RWPE1 (cell line): ENCODE data around the gene CAMK1D.

ENCODE experiments used
- CTCF ChIA-PET: fragments of 350-600 bp; sonication (Branson Sonifier 250); formaldehyde crosslinking; extraction: SDS; loops from one replicate; lab custom pipeline; 2021; lab: Yijun Ruan, JAX
- POLR2A ChIA-PET: fragments of 400-600 bp; formaldehyde crosslinking; extraction: SDS; loops from one replicate; lab custom pipeline; 2020; ENCODE audit warnings: antibody characterized with exemption; ENCODE audit not compliant: low non-redundant PET; lab: Yijun Ruan, JAX
- DNase-seq: peaks from one replicate; pipeline ENCODE4 v3.0.0; 2012; ENCODE audit warnings: low spot score
- H3K27ac ChIP-seq: fragments of 450-650 bp; 2 replicates; pipeline ENCODE4 v1.5.1; 2017
- CTCF ChIP-seq: fragments of 450-650 bp; conservative IDR thresholded peaks from 2 replicates; pipeline ENCODE4 v1.5.1; 2017; ENCODE audit warnings: low read depth, mild to moderate bottlenecking

The CAMK1D gene

GRCh38 chr10:12595936-12596576 is 246.7 kb downstream of the CAMK1D start:
- POLR2A ChIA-PET, result no interaction called here
- no peak for TF ChIP-seq CTCF
- DNase-seq, result no peak
- H3K27ac ChIP-seq, result no peak overlapping the region
- CTCF ChIA-PET, result interaction anchor here (0.6 kb wide), 1 partner anchor 133 kb away, joined by 3 read pairs; no protein-coding TSS in a partner anchor

GRCh38 chr10:12597176-12597575 is 247.8 kb downstream of the CAMK1D start:
- no peak overlapping the region for H3K27ac ChIP-seq
- ChIA-PET POLR2A (no interaction called here), CTCF (no interaction called here)
- TF ChIP-seq CTCF, result no peak
- DNase-seq, result no peak

DNA sequence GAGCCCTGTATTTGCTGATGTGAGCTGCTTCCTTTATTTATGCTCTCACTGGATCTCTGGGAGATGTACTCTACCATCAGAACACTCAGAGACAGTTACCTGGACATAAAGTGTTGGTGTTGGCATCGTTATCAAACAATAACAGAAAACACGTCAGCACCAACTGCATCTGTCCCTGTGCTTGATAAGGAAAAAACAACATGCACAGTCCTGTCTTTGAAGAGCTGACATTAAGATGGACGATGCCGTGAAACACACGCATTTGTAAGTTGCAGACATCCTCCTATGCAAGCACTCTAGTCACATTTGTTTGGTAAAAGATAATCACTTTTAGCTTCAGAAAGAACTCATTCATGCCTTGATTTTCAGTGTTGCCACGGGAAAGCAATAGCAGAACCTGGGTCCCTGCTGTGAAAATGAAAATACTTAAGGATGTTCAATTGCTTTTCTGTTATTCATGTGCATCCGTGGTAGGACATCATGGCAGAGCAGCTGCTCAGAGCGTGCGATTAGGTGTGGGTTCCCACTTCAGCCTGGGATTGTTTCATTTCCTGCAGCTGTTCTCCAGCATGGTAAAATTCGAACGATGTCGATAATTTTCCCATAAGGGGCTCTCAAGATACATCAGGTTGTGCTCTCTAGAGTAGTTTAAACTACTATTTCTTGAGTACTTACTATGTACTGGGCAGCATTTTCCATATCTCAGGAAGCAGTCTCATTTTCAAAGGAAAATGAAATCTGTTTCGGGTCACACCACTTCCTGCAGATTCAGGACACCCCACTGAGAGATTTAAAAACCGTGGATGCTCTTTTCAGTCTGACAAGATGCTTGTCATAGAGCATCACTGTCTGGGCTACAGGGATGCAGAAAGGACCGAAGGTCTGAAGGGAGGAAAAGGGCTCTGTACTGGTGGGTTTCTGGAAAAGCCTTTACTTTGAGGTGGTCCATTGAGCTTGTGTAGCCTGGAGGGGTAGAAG is 248.7 kb downstream of the CAMK1D start:
- POLR2A ChIA-PET, result no interaction called here
- TF ChIP-seq CTCF, result no peak
- CTCF ChIA-PET, result interaction anchor here (0.6 kb wide), 1 partner anchor 241 kb away, joined by 3 read pairs; no protein-coding TSS in a partner anchor
- no peak for DNase-seq
- H3K27ac ChIP-seq, result no peak overlapping the region

DNA sequence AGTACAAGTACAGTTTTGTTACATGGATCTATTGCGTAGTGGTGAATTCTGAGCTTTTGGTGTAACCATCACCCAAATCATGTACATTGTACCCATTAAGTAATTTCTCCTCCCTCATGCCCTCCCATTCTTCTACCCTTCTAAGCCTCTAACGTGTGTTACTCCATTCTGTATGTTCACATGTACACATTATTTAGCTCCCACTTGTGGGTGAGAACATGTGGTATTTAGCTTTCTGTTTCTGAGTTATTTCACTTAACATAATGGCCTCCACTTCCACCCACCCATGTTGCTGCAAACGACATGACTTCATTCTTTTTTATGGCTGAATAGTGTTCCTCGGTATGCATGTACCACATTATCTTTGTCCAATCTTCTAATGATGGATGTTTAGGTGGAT is 251.3 kb downstream of the CAMK1D start:
- DNase-seq, result no peak
- ChIA-PET CTCF (no interaction called here), POLR2A (no interaction called here)
- no peak for TF ChIP-seq CTCF
- H3K27ac ChIP-seq, result no peak overlapping the region

GRCh38 chr10:12602521-12602920 is 253.2 kb downstream of the CAMK1D start:
- no peak for TF ChIP-seq CTCF
- POLR2A ChIA-PET, result no interaction called here
- no peak overlapping the region for H3K27ac ChIP-seq
- DNase-seq, result no peak
- CTCF ChIA-PET, result no interaction called here

GRCh38 chr10:12603766-12604470 is 254.6 kb downstream of the CAMK1D start:
- no peak overlapping the region for H3K27ac ChIP-seq
- POLR2A ChIA-PET, result no interaction called here
- CTCF ChIA-PET, result interaction anchor here (0.6 kb wide), 1 partner anchor 213 kb away, joined by 3 read pairs; no protein-coding TSS in a partner anchor
- no peak for DNase-seq
- no peak for TF ChIP-seq CTCF
